SU-DHL-6 (cell line): ENCODE measurements around the gene RHOB.

Source experiments
- H2AFZ ChIP-seq: fragments of 200-600 bp; sonication (generic); 2 replicates; pipeline ENCODE4 v1.6.1; 2014; ENCODE audit warnings: low read depth, mild to moderate bottlenecking, moderate library complexity, mixed read lengths, antibody characterized with exemption, low read length; ENCODE audit not compliant: severe bottlenecking
- H3F3A ChIP-seq: fragments of 200-600 bp; shearing (Covaris generic); 2 replicates; pipeline ENCODE4 v1.6.0; 2016; ENCODE audit warnings: antibody characterized with exemption, mild to moderate bottlenecking; ENCODE audit not compliant: insufficient read depth
- H3K27ac ChIP-seq: fragments of 200-600 bp; sonication (generic); 2 replicates; pipeline ENCODE4 v1.5.1; 2016; ENCODE audit warnings: low read depth, mild to moderate bottlenecking, low read length, moderate library complexity, mixed read lengths
- H3K27me3 ChIP-seq: fragments of 200-600 bp; sonication (generic), shearing (Covaris generic); 2 replicates; pipeline ENCODE4 v1.6.0; 2014; ENCODE audit warnings: mild to moderate bottlenecking, low read length
- H3K36me3 ChIP-seq: fragments of 200-600 bp; sonication (generic); 2 replicates; pipeline ENCODE4 v1.6.1; 2014; ENCODE audit warnings: mild to moderate bottlenecking, low read length, mixed read lengths
- H3K4me2 ChIP-seq: fragments of 300-600, 200-600 bp; shearing (Covaris generic), sonication (generic); 2 replicates; pipeline ENCODE4 v1.6.0; 2014; ENCODE audit warnings: low read length, low read depth, mild to moderate bottlenecking; ENCODE audit not compliant: poor library complexity, severe bottlenecking
- H3K4me3 ChIP-seq: fragments of 200-600 bp; sonication (generic); 2 replicates; pipeline ENCODE4 v1.5.1; 2014; ENCODE audit warnings: antibody characterized with exemption, low read length, mild to moderate bottlenecking, mixed read lengths; ENCODE audit not compliant: insufficient read depth, poor library complexity, severe bottlenecking
- H3K79me2 ChIP-seq: fragments of 200-600 bp; sonication (generic); 2 replicates; pipeline ENCODE4 v1.6.1; 2014; ENCODE audit warnings: mild to moderate bottlenecking, low read length, moderate library complexity; ENCODE audit not compliant: insufficient read depth
- H3K9ac ChIP-seq: fragments of 200-600 bp; sonication (generic); 2 replicates; pipeline ENCODE4 v1.7.0; 2014; ENCODE audit warnings: mild to moderate bottlenecking, low read length
- H3K9me2 ChIP-seq: fragments of 200-600 bp; sonication (generic); replicated peaks from 2 replicates; pipeline ENCODE4 v1.6.1; 2014; ENCODE audit warnings: low read length; ENCODE audit not compliant: insufficient read depth
- H3K9me3 ChIP-seq: fragments of 200-600 bp; sonication (generic); 2 replicates; pipeline ENCODE4 v1.6.1; 2014; ENCODE audit warnings: low read length, mixed read lengths; ENCODE audit not compliant: insufficient read depth
- H4K20me1 ChIP-seq: fragments of 200-600 bp; sonication (generic); 2 replicates; pipeline ENCODE4 v1.6.1; 2014; ENCODE audit warnings: low read depth, mild to moderate bottlenecking, antibody characterized with exemption, low read length, moderate library complexity, mixed read lengths
- CTCF ChIP-seq: fragments of 200-600 bp; sonication (generic); IDR thresholded peaks from one replicate; pipeline ENCODE4 v1.5.1; 2017; ENCODE audit warnings: antibody characterized with exemption, mild to moderate bottlenecking, low read length, moderate library complexity; ENCODE audit not compliant: insufficient read depth, poor library complexity, severe bottlenecking
- EZH2phosphoT487 ChIP-seq: fragments of 200-600 bp; sonication (generic), shearing (Covaris generic); conservative IDR thresholded peaks from 2 replicates; pipeline ENCODE4 v1.6.1; 2018; ENCODE audit warnings: mild to moderate bottlenecking, antibody characterized with exemption, low read length, moderate library complexity, mixed read lengths

RHOB gene

DNA sequence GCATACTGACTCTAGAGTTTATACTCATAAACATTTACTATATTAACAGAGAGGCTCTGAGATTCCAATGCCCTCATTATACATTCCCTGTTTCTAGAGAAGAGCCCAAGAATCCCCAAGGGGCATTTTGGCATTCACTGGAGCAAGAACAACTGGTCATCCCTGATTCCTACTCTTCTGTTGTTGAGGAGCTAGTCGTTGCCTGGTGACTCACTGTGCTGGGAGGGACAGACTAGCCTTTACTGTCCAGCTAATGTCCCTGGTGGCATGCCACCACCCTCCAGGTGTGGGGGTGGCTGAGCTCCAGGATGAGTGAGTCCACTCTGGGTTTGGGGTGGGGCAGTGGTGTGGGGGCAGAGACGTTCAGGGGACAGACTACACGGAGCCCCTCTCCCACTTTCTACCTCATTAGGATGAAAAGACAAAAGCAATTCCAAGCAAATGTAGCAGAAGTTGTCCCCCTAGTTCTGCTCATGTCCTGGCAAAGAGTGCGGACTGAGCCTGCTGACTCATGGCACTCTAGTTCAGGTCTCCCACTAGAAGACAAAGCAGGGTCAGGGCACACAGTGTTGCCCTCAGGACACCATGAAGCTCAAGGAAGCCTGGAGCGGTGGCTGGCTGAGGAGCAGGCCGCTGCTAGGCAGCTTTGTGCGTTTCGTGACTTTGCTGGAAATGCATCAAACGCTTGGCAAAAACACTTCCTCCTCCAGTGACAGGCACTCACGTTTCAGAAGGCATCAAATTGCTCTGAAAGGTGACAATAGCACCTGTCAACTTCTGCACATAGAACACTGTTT, 49.4 kb downstream of the RHOB start:
- no peaks in the 10 kb centered on the region for H3K27me3 ChIP-seq
- H3K9me3 ChIP-seq: no peaks in the 10 kb centered on the region
- no peaks in the 10 kb centered on the region for H3F3A ChIP-seq
- H2AFZ ChIP-seq: no peak overlapping the region
- TF ChIP-seq EZH2phosphoT487 (no peak), CTCF (no peak)
- H4K20me1 ChIP-seq: no peaks in the 10 kb centered on the region
- no peaks in the 10 kb centered on the region for H3K79me2 ChIP-seq
- no peak overlapping the region for H3K9ac ChIP-seq
- H3K36me3 ChIP-seq: no peaks in the 10 kb centered on the region
- no peaks in the 10 kb centered on the region for H3K9me2 ChIP-seq
- no peak overlapping the region for H3K4me3 ChIP-seq
- H3K4me2 ChIP-seq: no peak overlapping the region
- H3K27ac ChIP-seq: no peak overlapping the region

GRCh38 chr2:20496942-20497341, 50.1 kb downstream of the RHOB start:
- Histone ChIP-seq H3K27ac (no peak overlapping the region), H3K4me3 (no peak overlapping the region), H3K9ac (no peak overlapping the region), H3K9me2 (no peaks in the 10 kb centered on the region), H3K36me3 (no peaks in the 10 kb centered on the region), H2AFZ (no peak overlapping the region), H3K9me3 (no peaks in the 10 kb centered on the region), H3K27me3 (no peaks in the 10 kb centered on the region), H3K79me2 (no peaks in the 10 kb centered on the region), H3F3A (no peaks in the 10 kb centered on the region), H4K20me1 (no peaks in the 10 kb centered on the region), H3K4me2 (no peak overlapping the region)
- TF ChIP-seq CTCF: no peak
- no peak for TF ChIP-seq EZH2phosphoT487
